G401 (cell line): ENCODE data around the gene CPA5. TPM values are rescaled to one million over a fixed set of nuclear protein-coding genes. Genes with fewer than 3 reads are reported as not detected.
"Not testable (repeated sequence)": the region's sequence is repeated elsewhere in the genome, so short reads cannot be mapped to it uniquely, and the experiment has no call there.

Experiments used
- DNase-seq: peaks from one replicate; pipeline ENCODE4 v3.0.0-alpha.2; 2015; ENCODE audit warnings: low spot score
- in situ Hi-C: cut with HindIII; loops from 2 replicates; pipeline ENCODE4 v1.10.0; 2016; ENCODE audit warnings: low sequenced_read_pairs, mixed read lengths
- total RNA-seq: library from RNA; depleted of rRNA; stranded (reverse); fragments of >200 nt; shearing (Covaris generic); gene quantifications from 2 replicates; pipeline ENCODE4 v1.2.3, GENCODE V29; 2014

Gene CPA5
- total RNA-seq, 1 experiment from 2014 or later, result not detected

GRCh38 chr7:130369831-130370550 is 25.4 kb downstream of the CPA5 start:
- in situ Hi-C loops, result no loop called here

GRCh38 chr7:130371046-130371445 is 26.4 kb downstream of the CPA5 start:
- in situ Hi-C loops, result no loop called here
- no peak for DNase-seq

More at GRCh38 chr7:130369831-130370550, 25.4 kb downstream of the CPA5 start:
- no peak for DNase-seq

- DNase-seq, result no peak
- in situ Hi-C loops, result no loop called here
These were observed 28.0 kb downstream of the CPA5 start for GRCh38 chr7:130372402-130373165.

- DNase-seq, result no peak
- in situ Hi-C loops, result no loop called here
These were observed 29.9 kb downstream of the CPA5 start for GRCh38 chr7:130374507-130374906.

GRCh38 chr7:130376461-130376860 is 31.8 kb downstream of the CPA5 start:
- DNase-seq, in situ Hi-C loops: not testable (repeated sequence)

- in situ Hi-C loops, result no loop called here
These were observed 32.6 kb downstream of the CPA5 start for GRCh38 chr7:130377178-130377577.

GRCh38 chr7:130379019-130379418 is 34.4 kb downstream of the CPA5 start:
- in situ Hi-C loops, result no loop called here
- no peak for DNase-seq

More at GRCh38 chr7:130377178-130377577, 32.6 kb downstream of the CPA5 start:
- DNase-seq, result no peak

- no peak for DNase-seq
- in situ Hi-C loops, result no loop called here
These were observed 34.9 kb downstream of the CPA5 start for GRCh38 chr7:130379532-130379920.

- DNase-seq, result no peak
- in situ Hi-C loops, result no loop called here
These were observed 35.6 kb downstream of the CPA5 start, which contains the start of gene CPA1 for GRCh38 chr7:130379921-130380860. Gene CPA1 (plus strand): TSS chr7:130380494. CDS start chr7:130380521, 27 bp downstream.

GRCh38 chr7:130380861-130381455 is 36.3 kb downstream of the CPA5 start:
- in situ Hi-C loops, result no loop called here
- DNase-seq, result no peak

GRCh38 chr7:130381468-130382312 is 37.1 kb downstream of the CPA5 start:
- DNase-seq, result no peak
- in situ Hi-C loops, result no loop called here

- DNase-seq, result no peak
- in situ Hi-C loops, result no loop called here
These were observed 38.8 kb downstream of the CPA5 start for GRCh38 chr7:130383187-130383980.

- DNase-seq, result no peak
- in situ Hi-C loops, result no loop called here
These were observed 39.8 kb downstream of the CPA5 start for GRCh38 chr7:130384371-130384801.

GRCh38 chr7:130384841-130385599 is 40.4 kb downstream of the CPA5 start:
- no peak for DNase-seq
- in situ Hi-C loops, result no loop called here

- DNase-seq, result no peak
- in situ Hi-C loops, result no loop called here
These were observed 41.0 kb downstream of the CPA5 start for GRCh38 chr7:130385600-130386066.

GRCh38 chr7:130386876-130387275 is 42.3 kb downstream of the CPA5 start:
- DNase-seq, result no peak
- in situ Hi-C loops, result no loop called here

GRCh38 chr7:130387306-130387627 is 42.7 kb downstream of the CPA5 start:
- in situ Hi-C loops, result no loop called here
- DNase-seq, result no peak
